ENCODE measurements around the gene RADIL. TPM values are rescaled to one million over a fixed set of nuclear protein-coding genes. Genes with fewer than 3 reads are reported as not detected.
A peak's percentile ranks its signal among the peaks of the same experiment; 100 is the strongest.

The RADIL gene
- polyA plus RNA-seq, 1 donor (not counting 4 experiments of a cell fraction or from before 2014, with no cell fraction given), result not detected

DNA sequence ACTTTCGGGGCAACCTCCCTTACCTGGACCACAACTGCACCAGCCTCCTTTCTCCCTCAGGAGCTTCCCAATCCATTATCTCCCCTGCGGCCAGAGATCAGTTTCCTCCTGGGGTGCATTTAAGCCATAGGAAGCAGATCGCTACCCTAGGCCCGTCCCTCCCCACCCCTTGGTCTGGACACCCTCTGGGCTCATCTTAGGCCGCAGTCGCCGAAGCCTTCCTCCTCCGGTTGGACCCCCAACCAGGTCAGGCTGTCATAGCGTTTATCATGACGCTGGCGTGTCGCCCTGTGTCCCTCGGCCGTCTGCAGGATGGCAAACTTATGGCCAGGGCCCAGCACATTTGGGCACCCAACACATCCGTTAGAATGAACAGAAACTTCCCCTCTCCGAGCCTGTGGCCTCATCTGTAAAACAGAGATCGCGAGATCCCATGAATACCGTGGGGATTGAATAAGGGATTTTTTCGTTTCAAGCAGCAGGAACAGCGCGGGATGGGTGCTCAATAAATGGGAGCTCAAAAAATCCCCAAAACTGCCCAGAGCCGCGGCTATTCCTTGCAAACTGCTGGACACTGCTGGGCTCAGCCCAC is 108.8 kb downstream of the RADIL start:
- TF ChIP-seq CTCF (optimal IDR thresholded peaks at IDR 0.05 in 1 of 3, IDR thresholded peaks at IDR 0.05 in 1 of 3, conservative IDR thresholded peaks at IDR 0.05 in 1 of 3; ENCODE audit: extremely low read depth in 1 of 3, insufficient read depth in 2 of 3, low read length in 3 of 3) (no peak), EZH2 (IDR thresholded peaks at IDR 0.05; ENCODE audit: low read length) (no peak)
- H3K9ac ChIP-seq (ENCODE audit: control insufficient read depth, extremely low read depth, insufficient read depth, low read length), result peak overlapping the region; percentile 99
- H3K9me1 ChIP-seq (ENCODE audit: control insufficient read depth, extremely low read depth, insufficient read depth, low read length), result no peaks in the 10 kb centered on the region
- peaks cover 11% of the 10 kb centered on the region for H3K4me1 ChIP-seq (ENCODE audit: control insufficient read depth, extremely low read depth, insufficient read depth, low read length)
- peak overlapping the region; percentile 97 for H3K27ac ChIP-seq (ENCODE audit: control insufficient read depth, insufficient read depth, low read length)
- no peaks in the 10 kb centered on the region for H3K9me3 ChIP-seq (ENCODE audit: control insufficient read depth, low read depth, low read length)
- H3K79me2 ChIP-seq (ENCODE audit: control insufficient read depth, insufficient read depth, low read length), result peaks cover 31% of the 10 kb centered on the region
- H3K4me3 ChIP-seq (ENCODE audit: control insufficient read depth in 2 of 3, extremely low read depth in 1 of 3, insufficient read depth in 2 of 3, low read depth in 1 of 3, low read length in 3 of 3), result peak overlapping the region; percentile 89 to 97 (median 95)
- H3K4me2 ChIP-seq (ENCODE audit: control insufficient read depth, extremely low read depth, insufficient read depth, low read depth, low read length), result peak overlapping the region; percentile 91
- dilution Hi-C loops (cut with MboI; ENCODE audit: extremely low pct_ligation_motif_present, low sequenced_read_pairs), result no loop called here
- no peaks in the 10 kb centered on the region for H3K27me3 ChIP-seq (ENCODE audit: control insufficient read depth, extremely low read depth, insufficient read depth, low read length)
- DNase-seq (ENCODE audit: low read depth, low spot score) (no peak), FAIRE-seq (no peak)
- peaks cover 0 to 5% of the 10 kb centered on the region in 2 experiments for H3K36me3 ChIP-seq (ENCODE audit: control insufficient read depth in 2 of 2, extremely low read depth in 1 of 2, insufficient read depth in 2 of 2, low read length in 2 of 2)
- H4K20me1 ChIP-seq (ENCODE audit: control insufficient read depth, extremely low read depth, insufficient read depth, low read length), result no peaks in the 10 kb centered on the region
- peak overlapping the region; percentile 88 for H2AFZ ChIP-seq (ENCODE audit: control insufficient read depth, low read length)

DNA sequence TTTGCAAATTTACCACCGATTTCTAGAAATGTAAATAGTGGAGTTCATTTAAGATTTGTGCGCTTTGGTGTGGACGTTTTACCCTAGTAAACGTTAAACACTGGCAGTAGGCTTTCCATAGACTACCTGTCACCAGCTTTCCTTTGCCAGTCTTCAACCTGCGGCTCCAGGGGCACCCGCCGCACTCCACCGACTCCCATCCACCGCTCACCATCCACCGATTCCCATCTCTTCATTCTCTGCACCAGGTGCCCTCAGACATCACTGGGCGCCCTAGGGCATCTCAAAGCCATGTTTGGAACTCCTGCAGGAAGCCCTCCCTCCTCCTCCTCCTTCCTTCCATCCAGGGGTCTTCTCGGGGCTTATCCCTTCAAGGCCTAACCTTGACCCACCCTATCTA is 109.5 kb downstream of the RADIL start:
- no peaks in the 10 kb centered on the region for H3K9me3 ChIP-seq (ENCODE audit: control insufficient read depth, low read depth, low read length)
- DNase-seq (ENCODE audit: low read depth, low spot score), result no peak
- TF ChIP-seq CTCF (optimal IDR thresholded peaks at IDR 0.05 in 1 of 3, IDR thresholded peaks at IDR 0.05 in 1 of 3, conservative IDR thresholded peaks at IDR 0.05 in 1 of 3; ENCODE audit: extremely low read depth in 1 of 3, insufficient read depth in 2 of 3, low read length in 3 of 3) (no peak), EZH2 (IDR thresholded peaks at IDR 0.05; ENCODE audit: low read length) (no peak)
- no peaks in the 10 kb centered on the region for H3K9me1 ChIP-seq (ENCODE audit: control insufficient read depth, extremely low read depth, insufficient read depth, low read length)
- dilution Hi-C loops (cut with MboI; ENCODE audit: extremely low pct_ligation_motif_present, low sequenced_read_pairs), result no loop called here
- no peak overlapping the region for H3K9ac ChIP-seq (ENCODE audit: control insufficient read depth, extremely low read depth, insufficient read depth, low read length)
- H3K4me1 ChIP-seq (ENCODE audit: control insufficient read depth, extremely low read depth, insufficient read depth, low read length), result peaks cover 11% of the 10 kb centered on the region
- no peaks in the 10 kb centered on the region for H3K27me3 ChIP-seq (ENCODE audit: control insufficient read depth, extremely low read depth, insufficient read depth, low read length)
- H3K4me3 ChIP-seq (ENCODE audit: control insufficient read depth in 2 of 3, extremely low read depth in 1 of 3, insufficient read depth in 2 of 3, low read depth in 1 of 3, low read length in 3 of 3), result no peak overlapping the region
- peak overlapping the region; percentile 91 for H3K4me2 ChIP-seq (ENCODE audit: control insufficient read depth, extremely low read depth, insufficient read depth, low read depth, low read length)
- peaks cover 1% of the 10 kb centered on the region for H4K20me1 ChIP-seq (ENCODE audit: control insufficient read depth, extremely low read depth, insufficient read depth, low read length)
- H2AFZ ChIP-seq (ENCODE audit: control insufficient read depth, low read length), result no peak overlapping the region
- H3K36me3 ChIP-seq (ENCODE audit: control insufficient read depth in 2 of 2, extremely low read depth in 1 of 2, insufficient read depth in 2 of 2, low read length in 2 of 2), result peaks cover 0 to 7% of the 10 kb centered on the region in 2 experiments
- peaks cover 30% of the 10 kb centered on the region for H3K79me2 ChIP-seq (ENCODE audit: control insufficient read depth, insufficient read depth, low read length)
- no peak for FAIRE-seq
- H3K27ac ChIP-seq (ENCODE audit: control insufficient read depth, insufficient read depth, low read length), result no peak overlapping the region

Data from keratinocyte (primary cell).